GM15510 (cell line): Measurements from ENCODE around the gene KIF6.

Source experiments
- POLR2A ChIP-seq: IDR thresholded peaks from 3 replicates; pipeline ENCODE4 v1.6.1; 2011; ENCODE audit warnings: borderline replicate concordance; ENCODE audit not compliant: insufficient read length; ENCODE audit errors: extremely low read depth

The KIF6 gene

GRCh38 chr6:39353698-39354315 is 371.4 kb downstream of the KIF6 start:
- TF ChIP-seq POLR2A, result no peak

DNA sequence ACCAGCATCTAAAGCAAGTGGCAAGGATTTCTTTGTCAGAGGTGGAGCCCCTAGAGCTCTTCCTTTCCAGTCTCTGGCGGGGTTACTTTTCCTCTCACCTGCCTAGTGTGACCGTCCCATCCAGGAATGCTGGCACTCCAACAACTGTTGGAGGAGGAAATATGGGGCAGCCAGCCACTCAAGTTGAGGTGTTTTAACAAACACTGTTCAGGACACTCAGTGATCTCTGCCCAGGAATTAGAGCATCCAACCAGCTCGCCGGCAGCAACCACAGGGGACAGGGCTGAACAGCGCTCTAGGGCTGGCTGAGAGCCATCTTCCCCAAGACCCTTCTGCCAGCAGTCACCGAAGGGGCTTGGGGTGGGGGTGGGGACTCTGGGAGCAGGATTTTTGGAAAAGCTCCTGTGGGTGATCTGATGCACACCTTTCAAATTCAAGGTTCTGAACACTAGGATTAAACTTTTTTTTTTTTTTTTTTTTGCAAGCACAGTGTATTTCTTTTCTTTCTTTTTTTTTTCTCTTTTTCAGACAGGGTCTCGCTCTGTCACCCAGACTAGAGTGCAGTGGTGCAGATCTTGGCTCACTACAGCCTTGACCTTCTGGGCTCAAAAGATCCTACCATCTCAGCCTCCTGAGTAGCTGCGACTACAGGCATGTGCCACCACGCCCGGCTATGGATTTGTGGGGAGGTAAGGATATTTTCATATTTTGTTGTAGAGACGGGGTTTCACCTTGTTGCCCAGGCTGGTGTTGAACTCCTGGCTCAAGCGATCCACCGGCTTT is 374.3 kb downstream of the KIF6 start:
- no peak for TF ChIP-seq POLR2A

DNA sequence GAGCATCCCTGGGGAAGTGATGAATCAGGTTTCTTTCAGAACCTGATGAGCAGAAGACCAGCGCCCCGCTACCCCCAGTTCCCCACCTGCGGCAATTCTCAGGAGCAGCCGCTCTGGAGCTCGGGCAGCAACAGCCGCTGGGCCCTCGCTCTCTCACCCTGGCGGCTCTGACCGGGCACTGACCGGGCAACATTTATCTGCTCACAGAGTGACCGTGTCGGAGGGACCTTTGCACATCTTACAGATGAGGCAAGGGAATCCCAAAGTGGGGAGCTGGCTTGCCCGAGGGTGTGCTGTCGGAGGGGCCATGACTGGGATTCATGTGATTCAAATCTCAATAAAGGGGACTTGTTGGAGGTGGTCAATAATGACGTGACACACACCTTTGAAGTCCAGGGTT is 376.5 kb downstream of the KIF6 start:
- TF ChIP-seq POLR2A, result no peak

GRCh38 chr6:39347906-39348585 is 377.2 kb downstream of the KIF6 start:
- TF ChIP-seq POLR2A, result no peak

DNA sequence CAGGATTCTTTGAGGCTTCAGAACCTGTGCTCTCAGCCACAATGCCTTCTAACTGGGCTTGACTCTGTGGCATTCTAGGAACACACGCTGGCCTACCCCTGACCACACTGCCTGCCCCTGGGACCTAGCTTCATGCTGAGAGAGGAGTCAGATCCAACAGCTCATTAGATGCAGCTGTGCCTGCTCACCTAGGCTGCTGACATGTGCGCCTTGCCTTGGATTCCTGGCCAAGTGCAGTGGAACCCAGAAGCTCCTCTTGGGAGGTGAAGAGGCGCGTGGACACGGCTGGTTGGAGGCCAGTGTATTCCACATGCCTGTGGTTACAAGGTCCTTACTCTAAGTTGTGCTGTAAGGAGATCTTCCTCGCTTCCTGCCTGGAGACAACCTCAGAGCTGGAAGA is 378.0 kb downstream of the KIF6 start:
- no peak for TF ChIP-seq POLR2A

DNA sequence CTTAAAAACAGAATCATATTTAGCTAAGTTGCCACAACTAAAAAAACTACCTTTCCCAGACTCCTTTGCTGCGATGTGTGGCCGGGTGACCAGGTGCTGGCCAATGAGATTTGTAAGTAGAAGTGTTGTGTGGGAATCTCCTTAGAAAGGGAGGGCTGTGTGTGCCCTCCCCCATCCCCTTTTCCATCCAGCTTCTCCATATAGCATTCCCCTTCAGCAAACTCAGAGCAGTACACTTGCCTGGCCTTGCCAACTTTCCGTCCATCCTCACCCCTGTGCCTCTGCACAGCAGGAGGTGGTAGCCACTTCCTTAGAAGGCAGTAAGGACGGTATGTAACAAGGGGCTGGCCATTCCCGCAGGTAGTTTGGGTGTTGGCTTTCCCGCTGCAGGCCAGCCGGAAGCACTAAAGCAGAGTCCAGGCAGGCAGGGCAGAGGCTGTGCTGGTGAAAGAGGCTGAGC is 380.4 kb downstream of the KIF6 start:
- no peak for TF ChIP-seq POLR2A

- TF ChIP-seq POLR2A, result no peak
Measured at GRCh38 chr6:39343396-39343870, 381.8 kb downstream of the KIF6 start.

DNA sequence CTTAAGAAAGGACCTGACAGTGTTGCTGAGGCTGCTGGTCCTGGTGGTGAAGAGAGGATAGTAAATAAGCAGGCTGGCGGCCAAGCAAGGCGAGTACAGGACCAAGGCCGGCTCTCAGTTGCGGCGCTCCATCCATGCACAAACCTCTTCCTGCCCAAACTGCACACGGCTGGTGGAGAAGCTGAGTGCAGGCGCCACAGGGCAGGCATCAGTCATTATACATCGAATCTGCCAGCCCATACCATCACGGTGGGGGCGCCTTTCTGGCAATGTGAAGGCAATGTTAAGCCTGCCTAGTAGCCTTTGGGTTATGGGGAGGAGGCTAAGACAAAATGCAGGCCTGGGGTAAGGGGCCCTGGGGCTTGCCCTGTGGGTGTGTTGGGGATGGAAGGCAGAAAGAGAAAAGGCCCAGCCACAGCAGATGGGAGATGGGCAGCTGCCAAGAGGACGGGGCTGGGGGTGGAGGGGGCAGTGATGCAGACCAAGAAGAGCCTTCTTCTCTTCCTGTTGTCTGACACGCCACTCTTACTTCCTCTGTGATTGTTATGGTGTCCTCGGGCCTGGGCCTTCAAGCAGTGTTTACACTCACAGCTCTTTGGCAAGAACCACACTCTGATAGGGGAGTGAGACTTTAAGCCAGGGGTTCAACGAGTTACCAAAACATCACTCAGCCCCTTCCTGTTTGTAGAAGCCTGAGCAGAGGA is 382.4 kb downstream of the KIF6 start:
- TF ChIP-seq POLR2A, result no peak

- TF ChIP-seq POLR2A, result no peak
Measured at GRCh38 chr6:39341937-39342336, 383.3 kb downstream of the KIF6 start.

DNA sequence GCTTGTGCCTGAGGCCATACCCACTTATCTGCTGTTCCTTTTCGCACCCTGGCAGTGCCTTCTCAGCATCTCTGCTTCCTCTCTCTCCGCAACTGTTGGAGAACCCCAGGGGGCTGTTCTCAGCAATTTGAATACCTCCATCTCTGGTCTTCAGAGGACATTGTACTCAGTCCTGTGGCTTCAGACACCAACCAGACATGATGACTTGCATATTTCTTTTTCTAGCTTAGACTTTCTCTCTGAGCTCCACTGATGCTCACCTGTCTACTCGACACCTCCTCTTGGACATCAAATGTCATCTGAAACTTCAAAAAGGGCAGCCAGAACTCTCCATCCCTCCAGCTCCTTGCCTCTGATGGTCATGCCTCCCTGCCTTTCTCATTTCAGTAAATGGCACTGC is 383.9 kb downstream of the KIF6 start:
- TF ChIP-seq POLR2A, result no peak

DNA sequence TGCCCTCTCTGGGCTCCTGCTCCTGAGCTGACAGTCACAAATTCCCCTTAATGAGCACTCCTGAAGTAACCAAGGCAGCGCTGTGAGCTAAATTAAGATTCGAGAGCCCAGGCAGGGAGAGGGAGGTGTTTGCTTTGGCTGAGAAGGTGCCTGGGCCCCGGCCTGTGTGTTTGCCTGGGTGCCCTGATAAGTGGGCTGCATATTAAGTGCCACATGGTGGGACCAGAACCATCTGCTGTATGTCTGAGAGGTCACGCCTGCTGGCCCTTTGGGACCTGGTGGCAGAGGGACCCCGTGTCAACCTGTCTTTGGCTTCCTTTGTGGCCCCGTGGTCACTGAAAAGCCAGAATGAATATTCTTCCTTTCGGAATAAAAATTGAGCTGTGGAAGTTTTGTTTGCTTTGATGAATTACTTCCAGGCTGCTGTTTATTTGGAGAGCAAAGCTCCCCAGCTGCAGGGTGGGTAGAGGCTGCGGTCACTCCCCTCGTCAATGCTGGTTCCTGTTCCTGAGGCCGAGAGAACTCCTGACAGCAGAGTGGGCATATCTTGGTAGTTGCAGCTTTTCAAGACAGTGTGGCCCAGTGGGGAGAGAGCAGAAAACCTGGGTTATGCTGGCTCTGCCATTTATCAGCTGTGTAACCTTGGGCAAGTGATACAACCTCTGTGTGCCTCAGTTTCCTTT is 385.2 kb downstream of the KIF6 start:
- TF ChIP-seq POLR2A, result no peak

DNA sequence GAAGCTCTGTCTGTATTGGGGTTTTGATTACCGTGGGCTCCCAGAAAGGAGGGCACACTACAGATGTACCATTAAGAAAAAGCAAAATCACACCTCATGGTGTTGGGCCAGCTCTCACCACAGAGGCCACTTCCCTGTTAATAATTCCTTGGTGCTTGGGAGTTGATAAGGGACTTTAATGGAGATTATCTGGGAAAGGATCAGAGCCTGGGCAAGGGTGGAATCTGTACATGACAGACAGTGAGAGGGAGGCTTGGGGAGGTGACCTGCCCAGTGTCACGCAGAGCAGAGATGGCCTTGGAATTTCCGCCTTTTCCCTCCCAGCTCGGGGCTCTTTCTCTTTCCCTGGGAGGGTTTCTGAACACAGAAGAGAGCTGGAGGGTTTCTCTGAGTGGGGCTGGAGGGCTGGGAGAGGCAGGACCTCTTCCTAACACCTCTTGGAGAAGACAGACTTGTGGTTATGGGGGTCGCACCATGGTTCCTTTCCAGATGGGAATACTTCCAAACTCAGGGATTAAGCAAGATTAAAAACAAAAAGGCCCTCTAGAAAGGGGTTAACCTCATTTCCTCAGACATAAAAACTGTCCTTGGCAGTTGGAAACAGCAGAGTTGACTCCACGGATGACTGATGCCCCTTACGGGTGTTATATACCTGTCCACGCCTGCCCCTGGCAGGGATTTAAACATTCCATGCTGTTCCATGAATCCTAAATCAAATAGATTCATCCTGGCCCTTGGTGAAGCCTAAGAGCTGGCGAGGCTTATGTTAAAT is 385.9 kb downstream of the KIF6 start:
- TF ChIP-seq POLR2A, result no peak

DNA sequence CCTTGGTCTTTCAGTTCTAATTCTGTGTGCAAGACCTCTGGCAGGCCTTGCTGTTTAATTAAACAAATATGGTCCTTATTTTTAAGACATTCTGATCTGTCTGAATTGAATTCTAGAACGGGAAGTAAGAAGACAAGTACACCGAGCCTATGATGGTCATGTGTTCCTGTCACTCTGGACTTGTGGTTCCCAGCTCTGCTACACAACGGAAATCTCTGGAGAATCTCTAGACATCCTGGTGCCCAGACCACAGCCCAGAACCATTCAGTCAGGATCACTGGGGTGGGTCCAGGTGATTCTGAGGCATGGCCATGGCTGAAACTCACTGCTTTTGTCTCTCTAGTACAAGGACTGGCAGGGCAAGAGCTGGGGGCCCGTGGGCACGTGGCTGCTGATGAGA is 386.8 kb downstream of the KIF6 start:
- TF ChIP-seq POLR2A, result no peak

GRCh38 chr6:39335780-39336545 is 389.2 kb downstream of the KIF6 start:
- no peak for TF ChIP-seq POLR2A
